ENCODE data around the gene SLC22A23.

Gene SLC22A23

DNA sequence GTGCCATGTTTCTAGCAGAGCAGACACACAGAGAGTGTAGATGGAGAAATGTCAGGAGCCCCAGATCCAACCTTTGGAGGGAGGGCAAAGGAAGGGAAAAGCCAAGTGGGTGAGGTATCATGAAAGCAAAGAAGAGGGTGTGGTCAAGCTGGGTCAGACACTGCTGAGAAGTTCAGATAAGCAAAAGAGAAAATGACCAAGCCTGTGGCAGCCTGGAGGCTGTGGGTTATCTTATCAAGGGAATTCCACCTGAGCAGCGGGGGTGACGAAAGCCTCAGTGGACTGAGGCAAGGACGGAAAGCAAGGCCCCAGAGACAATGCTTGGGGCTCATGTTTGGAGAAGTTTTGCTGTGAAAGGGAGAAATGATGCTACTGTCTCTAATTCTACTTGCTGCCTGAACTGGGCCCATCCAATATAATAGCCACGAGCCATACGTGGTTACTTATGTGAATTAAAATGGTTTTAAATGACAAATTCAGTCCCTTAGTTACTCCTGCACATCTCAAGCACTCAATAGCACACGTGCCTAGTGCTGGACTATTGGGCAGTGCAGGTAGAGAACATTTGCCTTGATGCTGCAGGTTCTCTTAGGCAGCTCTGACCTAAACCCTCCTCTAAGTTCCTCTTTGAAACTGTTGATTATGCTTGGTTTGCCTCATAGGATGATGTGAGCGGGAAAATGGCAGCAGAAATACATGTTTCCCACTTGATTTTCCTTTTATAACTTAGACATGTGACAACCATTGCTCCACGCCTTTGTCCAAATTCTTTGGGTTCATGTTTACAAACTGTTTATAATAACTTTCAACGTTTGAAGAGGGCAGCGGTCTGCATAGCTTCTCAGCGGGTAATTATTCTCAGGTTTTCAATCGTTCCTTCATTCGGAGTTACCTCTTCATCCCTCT is 63.7 kb downstream of the SLC22A23 start:
- DNase-seq (ENCODE audit: extremely low spot score) = no peak

DNA sequence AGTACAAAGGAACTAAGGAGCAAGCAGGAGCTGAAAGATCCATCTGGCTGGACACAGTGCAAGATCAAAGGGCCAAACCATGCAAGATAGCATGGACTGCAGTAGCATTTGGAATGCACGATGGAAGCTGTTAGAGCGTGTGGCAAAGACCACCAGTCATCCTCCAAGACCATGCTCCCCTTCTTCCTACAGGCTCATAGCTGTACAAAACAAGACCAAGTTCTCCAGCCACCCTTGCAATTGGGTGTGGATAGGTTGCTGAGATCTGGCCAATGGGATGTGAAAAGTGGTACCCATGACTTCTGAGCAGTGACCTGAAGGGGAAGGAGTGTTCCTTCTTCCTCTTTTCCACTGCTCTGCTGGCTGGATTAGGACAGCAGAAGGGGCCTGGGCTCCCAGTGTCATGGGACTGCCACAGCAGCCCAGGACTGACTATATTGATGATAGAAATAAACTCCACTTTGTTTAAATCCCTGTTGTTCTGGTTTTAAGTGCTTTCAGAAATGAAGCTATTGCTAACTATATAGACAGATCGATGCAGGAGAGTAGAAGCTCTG is 64.9 kb downstream of the SLC22A23 start:
- ChIA-PET CTCF (no interaction called here), POLR2A (no interaction called here)
- TF ChIP-seq SUZ12 (IDR thresholded peaks at IDR 0.05) (no peak), NFRKB (IDR thresholded peaks at IDR 0.05) (no peak), ELF4 (IDR thresholded peaks at IDR 0.05) (no peak), FOXA1 (IDR thresholded peaks at IDR 0.05) (no peak), TARDBP (IDR thresholded peaks at IDR 0.05) (no peak), BHLHE40 (IDR thresholded peaks at IDR 0.05; ENCODE audit: borderline replicate concordance) (no peak), FOXM1 (IDR thresholded peaks at IDR 0.05; ENCODE audit: borderline replicate concordance) (no peak), ARNT (IDR thresholded peaks at IDR 0.05) (no peak), ZNF384 (IDR thresholded peaks at IDR 0.05) (no peak), LEF1 (IDR thresholded peaks at IDR 0.05; ENCODE audit: borderline replicate concordance) (no peak), CTBP1 (IDR thresholded peaks at IDR 0.05; ENCODE audit: borderline replicate concordance) (no peak), L3MBTL2 (conservative IDR thresholded peaks at IDR 0.05) (no peak), FOXK2 (IDR thresholded peaks at IDR 0.05) (no peak), SP1 (IDR thresholded peaks at IDR 0.05) (no peak), HDGF (IDR thresholded peaks at IDR 0.05; ENCODE audit: borderline replicate concordance) (no peak)
- TF ChIP-seq, protein P1, sequence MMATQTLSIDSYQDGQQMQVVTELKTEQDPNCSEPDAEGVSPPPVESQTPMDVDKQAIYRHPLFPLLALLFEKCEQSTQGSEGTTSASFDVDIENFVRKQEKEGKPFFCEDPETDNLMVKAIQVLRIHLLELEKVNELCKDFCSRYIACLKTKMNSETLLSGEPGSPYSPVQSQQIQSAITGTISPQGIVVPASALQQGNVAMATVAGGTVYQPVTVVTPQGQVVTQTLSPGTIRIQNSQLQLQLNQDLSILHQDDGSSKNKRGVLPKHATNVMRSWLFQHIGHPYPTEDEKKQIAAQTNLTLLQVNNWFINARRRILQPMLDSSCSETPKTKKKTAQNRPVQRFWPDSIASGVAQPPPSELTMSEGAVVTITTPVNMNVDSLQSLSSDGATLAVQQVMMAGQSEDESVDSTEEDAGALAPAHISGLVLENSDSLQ (IDR thresholded peaks at IDR 0.05) = no peak
- DNase-seq (ENCODE audit: extremely low spot score) = no peak

More for the DNA sequence above, 63.7 kb downstream of the SLC22A23 start:
- ChIA-PET CTCF (interaction anchor here (0.7 kb wide), 1 partner anchor 340 kb away, joined by 4 read pairs; no protein-coding TSS in a partner anchor), POLR2A (no interaction called here)
- TF ChIP-seq FOXA1 (IDR thresholded peaks at IDR 0.05) (no peak), FOXK2 (IDR thresholded peaks at IDR 0.05) (no peak), NFRKB (IDR thresholded peaks at IDR 0.05) (no peak), HDGF (IDR thresholded peaks at IDR 0.05; ENCODE audit: borderline replicate concordance) (no peak)
- TF ChIP-seq, protein P1 (IDR thresholded peaks at IDR 0.05) = no peak

DNA sequence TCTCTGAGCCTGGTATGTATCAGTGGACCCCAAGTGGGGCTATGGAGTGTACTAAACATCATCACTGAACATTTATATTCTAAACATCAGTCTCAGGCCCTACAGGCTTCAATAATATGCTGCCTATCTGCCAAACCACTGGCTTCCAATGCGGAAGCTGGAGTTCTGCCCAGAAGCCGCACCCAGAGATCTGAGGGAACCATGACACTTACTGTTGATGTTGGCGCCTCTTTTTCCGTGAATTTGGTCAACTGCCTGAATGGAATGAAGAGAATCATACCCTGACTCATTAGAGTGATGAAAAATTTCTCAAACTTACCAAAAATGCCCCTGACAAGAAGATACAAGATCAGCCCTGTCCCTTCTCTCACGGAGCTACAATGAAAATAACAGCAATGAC is 66.2 kb downstream of the SLC22A23 start:
- CTCF ChIA-PET = interaction anchor here (0.6 kb wide), 1 partner anchor 572 kb away, joined by 3 read pairs; no protein-coding TSS in a partner anchor
- DNase-seq (ENCODE audit: extremely low spot score) = no peak
- POLR2A ChIA-PET = no interaction called here
- TF ChIP-seq FOXK2 (IDR thresholded peaks at IDR 0.05) = no peak
- no peak for TF ChIP-seq ZNF384 (IDR thresholded peaks at IDR 0.05)
- no peak for TF ChIP-seq ARNT (IDR thresholded peaks at IDR 0.05)
- no peak for TF ChIP-seq HDGF (IDR thresholded peaks at IDR 0.05; ENCODE audit: borderline replicate concordance)
- no peak for TF ChIP-seq SUZ12 (IDR thresholded peaks at IDR 0.05)
- TF ChIP-seq, protein P1 (IDR thresholded peaks at IDR 0.05) = no peak
- no peak for TF ChIP-seq CTBP1 (IDR thresholded peaks at IDR 0.05; ENCODE audit: borderline replicate concordance)
- TF ChIP-seq LEF1 (IDR thresholded peaks at IDR 0.05; ENCODE audit: borderline replicate concordance) = no peak
- no peak for TF ChIP-seq FOXA1 (IDR thresholded peaks at IDR 0.05)
- no peak for TF ChIP-seq BHLHE40 (IDR thresholded peaks at IDR 0.05; ENCODE audit: borderline replicate concordance)
- no peak for TF ChIP-seq NFRKB (IDR thresholded peaks at IDR 0.05)
- TF ChIP-seq SP1 (IDR thresholded peaks at IDR 0.05) = no peak
- no peak for TF ChIP-seq L3MBTL2 (conservative IDR thresholded peaks at IDR 0.05)
- no peak for TF ChIP-seq ELF4 (IDR thresholded peaks at IDR 0.05)
- no peak for TF ChIP-seq TARDBP (IDR thresholded peaks at IDR 0.05)

DNA sequence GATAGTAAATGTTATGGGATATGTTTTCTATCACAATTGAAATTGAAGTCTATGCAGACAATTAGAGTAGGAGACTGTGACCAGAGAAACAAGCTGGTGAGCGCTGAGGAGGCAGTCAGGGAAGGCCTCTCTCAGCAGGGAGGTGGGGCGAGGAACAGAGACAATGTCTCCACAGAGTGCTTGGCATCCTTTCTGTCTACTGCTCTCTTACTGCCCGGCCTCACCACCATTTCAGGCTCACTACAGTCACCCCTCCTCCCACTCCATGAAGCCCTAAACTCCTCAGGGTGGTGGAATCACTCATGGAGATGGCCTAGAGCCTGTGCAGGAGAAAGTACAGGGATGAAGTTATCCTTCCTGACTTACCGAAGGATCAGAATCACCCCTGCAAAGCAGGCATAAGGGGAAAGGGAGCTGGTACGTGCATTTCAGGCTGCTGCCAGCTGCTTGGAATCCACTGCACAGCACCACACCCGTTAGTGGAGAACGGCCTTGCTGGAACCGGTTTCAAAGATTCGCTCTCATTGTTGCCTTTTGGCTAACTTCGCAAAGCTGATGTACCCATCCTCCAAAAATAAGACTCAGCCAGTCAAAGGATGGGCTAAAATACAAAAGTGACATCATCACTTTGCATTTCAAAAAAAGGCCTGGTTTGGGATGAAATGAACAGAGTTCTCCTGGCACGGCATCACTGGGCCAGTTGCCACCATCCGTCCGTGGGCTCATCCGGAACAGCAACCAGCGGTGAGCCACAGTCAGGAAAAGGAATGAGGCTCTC is 67.3 kb downstream of the SLC22A23 start:
- ChIA-PET POLR2A (interaction anchor here (0.5 kb wide), 1 partner anchor 632 kb away, joined by 3 read pairs; a partner anchor contains a TSS), CTCF (no interaction called here)

DNA sequence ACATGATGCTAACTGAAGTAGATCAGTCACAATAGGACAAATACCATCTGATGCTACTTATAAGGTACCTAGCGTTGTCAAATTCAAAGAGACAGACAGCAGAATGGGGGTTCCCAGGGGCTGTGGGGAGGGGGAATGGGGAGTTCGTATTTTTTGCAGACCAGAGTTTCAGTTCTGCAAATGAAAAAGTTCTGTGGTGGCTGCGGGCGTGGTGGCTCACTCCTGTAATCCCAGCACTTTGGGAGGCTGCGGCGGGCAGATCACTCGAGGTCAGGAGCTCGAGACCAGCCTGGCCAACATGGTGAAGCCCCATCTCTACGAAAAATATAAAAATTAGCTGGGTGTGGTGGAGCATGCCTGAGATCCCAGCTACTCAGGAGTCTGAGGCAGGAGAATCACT is 68.1 kb downstream of the SLC22A23 start:
- CTCF ChIA-PET = no interaction called here
- POLR2A ChIA-PET = no interaction called here
- DNase-seq (ENCODE audit: extremely low spot score) = no peak
- no peak for TF ChIP-seq FOXK2 (IDR thresholded peaks at IDR 0.05)
- TF ChIP-seq CTBP1 (IDR thresholded peaks at IDR 0.05; ENCODE audit: borderline replicate concordance) = no peak
- no peak for TF ChIP-seq SP1 (IDR thresholded peaks at IDR 0.05)
- TF ChIP-seq, protein P1 (IDR thresholded peaks at IDR 0.05) = no peak
- TF ChIP-seq HDGF (IDR thresholded peaks at IDR 0.05; ENCODE audit: borderline replicate concordance) = no peak
- no peak for TF ChIP-seq ELF4 (IDR thresholded peaks at IDR 0.05)
- TF ChIP-seq SUZ12 (IDR thresholded peaks at IDR 0.05) = no peak
- TF ChIP-seq TARDBP (IDR thresholded peaks at IDR 0.05) = no peak
- no peak for TF ChIP-seq L3MBTL2 (conservative IDR thresholded peaks at IDR 0.05)

More for the DNA sequence above, 67.3 kb downstream of the SLC22A23 start:
- no peak for DNase-seq (ENCODE audit: extremely low spot score)
- TF ChIP-seq FOXA1 (IDR thresholded peaks at IDR 0.05) = no peak
- no peak for TF ChIP-seq CTBP1 (IDR thresholded peaks at IDR 0.05; ENCODE audit: borderline replicate concordance)
- no peak for TF ChIP-seq FOXM1 (IDR thresholded peaks at IDR 0.05; ENCODE audit: borderline replicate concordance)
- no peak for TF ChIP-seq BHLHE40 (IDR thresholded peaks at IDR 0.05; ENCODE audit: borderline replicate concordance)
- TF ChIP-seq ARNT (IDR thresholded peaks at IDR 0.05) = no peak
- TF ChIP-seq ZNF384 (IDR thresholded peaks at IDR 0.05) = no peak

Data from HEK293T (cell line).